EH (cell line): ENCODE measurements around the gene TKT.
"Not testable (repeated sequence)": the region's sequence is repeated elsewhere in the genome, so short reads cannot be mapped to it uniquely, and the experiment has no call there.

ENCODE experiments used
- DNase-seq: peaks from one replicate; pipeline ENCODE4 v3.0.0-alpha.2; 2015; ENCODE audit warnings: low read depth

The TKT gene, protein sequence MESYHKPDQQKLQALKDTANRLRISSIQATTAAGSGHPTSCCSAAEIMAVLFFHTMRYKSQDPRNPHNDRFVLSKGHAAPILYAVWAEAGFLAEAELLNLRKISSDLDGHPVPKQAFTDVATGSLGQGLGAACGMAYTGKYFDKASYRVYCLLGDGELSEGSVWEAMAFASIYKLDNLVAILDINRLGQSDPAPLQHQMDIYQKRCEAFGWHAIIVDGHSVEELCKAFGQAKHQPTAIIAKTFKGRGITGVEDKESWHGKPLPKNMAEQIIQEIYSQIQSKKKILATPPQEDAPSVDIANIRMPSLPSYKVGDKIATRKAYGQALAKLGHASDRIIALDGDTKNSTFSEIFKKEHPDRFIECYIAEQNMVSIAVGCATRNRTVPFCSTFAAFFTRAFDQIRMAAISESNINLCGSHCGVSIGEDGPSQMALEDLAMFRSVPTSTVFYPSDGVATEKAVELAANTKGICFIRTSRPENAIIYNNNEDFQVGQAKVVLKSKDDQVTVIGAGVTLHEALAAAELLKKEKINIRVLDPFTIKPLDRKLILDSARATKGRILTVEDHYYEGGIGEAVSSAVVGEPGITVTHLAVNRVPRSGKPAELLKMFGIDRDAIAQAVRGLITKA

DNA sequence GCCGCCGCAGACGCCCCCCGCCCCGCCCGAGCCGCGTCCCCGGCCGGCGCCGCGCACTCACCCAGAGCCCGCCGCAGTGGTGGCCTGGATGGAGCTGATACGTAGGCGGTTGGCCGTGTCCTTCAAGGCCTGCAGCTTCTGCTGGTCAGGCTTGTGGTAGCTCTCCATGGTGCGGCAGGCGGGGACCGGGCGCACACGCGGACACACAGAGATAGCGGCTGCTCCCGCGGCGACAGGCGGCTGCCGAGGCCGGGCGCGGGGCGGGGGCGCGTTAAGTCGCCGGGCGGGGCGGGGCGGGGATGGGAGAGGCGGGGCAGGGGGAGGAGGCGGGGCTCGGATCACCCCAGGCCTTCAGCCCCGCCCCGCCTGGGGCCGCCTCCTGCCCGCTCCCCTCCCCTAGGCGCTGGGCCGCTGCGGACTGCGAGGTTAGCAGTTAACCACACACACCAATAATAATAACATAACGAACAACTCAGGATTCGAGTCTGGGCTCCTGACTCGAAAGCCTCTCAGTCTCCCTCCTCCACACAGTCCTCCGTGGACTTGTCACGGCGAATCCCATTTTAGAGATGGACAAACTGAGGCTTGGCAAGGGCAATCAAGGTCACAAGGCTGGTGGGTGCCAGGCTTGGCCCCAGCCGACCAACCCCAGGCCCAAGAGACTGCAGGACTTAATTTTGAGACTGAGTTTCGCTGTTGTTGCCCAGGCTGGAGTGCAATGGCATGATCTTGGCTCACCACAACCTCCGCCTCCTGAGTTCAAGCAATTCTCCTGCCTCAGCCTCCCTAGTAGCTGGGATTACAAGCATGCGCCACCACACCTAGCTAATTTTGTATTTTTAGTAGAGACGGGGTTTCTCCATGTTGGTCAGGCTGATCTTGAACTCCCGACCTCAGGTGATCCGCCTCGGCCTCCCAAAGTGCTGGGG is at the start of gene TKT:
TKT (minus strand) TSS at position 248 of the 929 bp plus-strand sequence; CDS start at position 168, 80 bp downstream.
- peak; percentile 90 for DNase-seq

DNA sequence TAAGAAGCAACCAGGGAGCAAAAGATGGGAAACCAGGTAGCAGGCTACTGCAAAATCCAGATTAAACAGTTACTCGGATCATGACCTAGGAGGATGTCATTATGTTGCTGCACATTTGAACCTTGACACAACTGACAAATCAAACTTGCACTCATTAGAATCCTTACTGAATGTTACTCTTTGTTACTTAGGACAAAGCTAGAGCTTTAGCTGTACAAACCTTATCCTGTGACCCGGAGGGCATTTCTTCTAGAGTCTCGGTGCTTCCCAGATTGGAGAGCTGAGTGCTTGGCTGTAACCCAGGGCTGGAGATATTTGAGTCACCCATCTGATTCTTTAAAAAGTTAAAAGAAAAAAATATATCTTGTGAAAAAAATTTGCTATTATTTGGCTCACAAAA is 48.1 kb upstream of the TKT start:
- no peak for DNase-seq

DNA sequence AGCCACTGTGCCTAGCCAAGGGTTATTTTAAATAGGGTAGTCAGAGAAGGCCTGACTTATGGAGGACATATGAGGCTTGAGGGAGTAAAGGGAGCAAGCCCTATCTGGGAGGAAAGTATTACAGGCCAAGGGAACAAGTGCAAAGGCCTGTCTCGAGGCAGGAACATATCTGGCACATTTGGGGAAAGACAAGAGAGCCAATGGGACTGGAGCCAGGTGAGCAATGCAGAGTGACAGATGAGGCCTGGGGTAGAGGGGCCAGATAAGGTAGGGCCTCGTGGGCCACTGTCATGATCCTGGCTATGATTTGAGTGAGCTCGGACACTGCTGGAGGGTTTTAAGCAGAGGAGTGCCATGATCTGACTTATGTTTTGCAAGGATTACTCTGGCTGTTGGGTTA is 47.7 kb upstream of the TKT start:
- no peak for DNase-seq

DNA sequence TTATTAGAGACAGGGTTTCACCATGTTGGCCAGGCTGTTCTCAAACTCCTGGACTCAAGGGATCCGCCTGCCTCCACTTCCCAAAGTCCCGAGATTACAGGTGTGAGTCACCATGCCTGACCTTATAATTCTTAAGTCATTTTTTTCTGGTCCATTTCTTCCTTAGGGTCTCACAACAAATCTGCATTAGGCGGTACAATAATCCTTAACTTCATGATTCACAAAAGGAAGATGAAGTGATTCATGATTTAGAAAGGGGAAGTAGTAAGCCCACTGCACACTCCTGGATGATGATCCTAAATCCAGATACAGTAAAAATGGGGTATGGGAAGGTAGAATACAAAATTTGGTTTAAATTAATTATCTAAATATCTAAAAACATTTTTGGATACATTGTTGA is 45.0 kb upstream of the TKT start:
- DNase-seq = no peak

DNA sequence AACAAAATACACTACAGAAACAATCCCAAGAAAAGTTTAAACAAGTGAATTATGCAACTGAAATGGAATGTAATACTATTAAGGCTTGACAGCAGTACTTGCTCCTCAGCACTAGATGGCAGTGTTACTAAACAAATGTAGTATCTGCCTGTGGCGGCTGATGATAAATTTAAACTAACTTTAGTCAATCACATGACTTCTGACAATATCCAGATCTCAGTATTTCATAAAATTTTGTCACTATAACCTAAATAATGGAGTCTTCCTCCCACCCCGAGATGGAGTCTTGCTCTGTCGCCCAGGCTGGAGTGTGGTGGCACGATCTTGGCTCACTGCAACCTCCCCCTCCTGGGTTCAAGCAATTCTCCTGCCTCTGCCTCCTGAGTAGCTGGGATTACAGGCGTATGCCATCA is 43.8 kb upstream of the TKT start:
- DNase-seq = peak; percentile 69

DNA sequence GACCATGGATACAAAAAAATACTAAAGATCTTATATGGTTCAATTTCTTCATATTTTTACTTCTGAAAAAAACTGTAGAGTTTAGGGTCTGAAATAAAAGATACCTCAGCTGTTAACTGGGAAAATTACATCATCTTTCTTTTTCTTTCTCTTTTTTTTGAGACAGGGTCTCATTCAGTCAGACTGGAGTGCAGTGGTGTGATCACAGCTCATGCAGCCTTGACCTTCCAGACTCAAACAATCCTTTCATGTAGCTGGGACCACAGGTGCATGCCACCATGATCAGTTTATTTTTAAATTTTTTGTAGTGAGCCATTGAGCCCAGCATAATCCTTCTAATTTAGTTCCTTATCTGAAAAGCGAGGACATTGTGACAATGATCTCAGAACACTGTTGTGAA is 39.6 kb upstream of the TKT start:
- no peak for DNase-seq

DNA sequence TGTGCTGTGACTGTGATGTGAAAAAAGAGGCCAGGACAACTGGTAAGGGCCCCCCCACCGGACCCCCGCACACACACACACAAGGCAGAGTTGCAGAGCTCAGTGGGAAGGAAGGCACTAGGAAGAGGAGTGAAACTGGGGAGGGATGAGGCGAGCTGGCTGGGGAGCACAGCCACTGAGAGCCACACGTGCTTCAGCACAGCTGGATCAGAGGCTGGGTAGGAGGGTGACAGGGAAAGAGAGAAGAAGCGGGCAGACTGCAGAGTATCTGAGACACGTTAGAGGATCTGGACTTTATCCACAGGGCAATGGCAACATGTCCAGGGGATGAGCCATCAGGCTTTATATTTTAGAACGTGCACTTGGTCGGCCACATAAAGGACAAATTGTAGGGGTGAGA is 38.0 kb upstream of the TKT start:
- no peak for DNase-seq

DNA sequence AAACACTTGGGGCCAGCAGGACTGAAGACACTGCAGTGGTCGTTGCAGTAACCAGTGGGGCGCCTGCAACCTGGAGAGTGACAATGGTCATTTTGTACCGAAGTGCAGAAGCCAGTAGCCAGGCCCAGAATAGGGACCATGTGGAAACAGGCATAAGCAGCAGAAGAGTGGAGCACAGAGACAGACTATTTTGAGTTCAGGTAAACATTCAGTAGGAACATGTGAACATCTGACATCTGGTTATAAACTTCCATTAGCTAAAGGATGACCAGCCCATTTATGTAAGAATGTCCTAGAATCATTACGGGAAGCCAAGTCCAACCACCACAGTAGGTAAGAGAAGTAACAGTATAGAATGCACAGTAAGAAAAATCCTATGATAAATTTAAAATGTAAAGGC is 32.4 kb upstream of the TKT start:
- DNase-seq = no peak

DNA sequence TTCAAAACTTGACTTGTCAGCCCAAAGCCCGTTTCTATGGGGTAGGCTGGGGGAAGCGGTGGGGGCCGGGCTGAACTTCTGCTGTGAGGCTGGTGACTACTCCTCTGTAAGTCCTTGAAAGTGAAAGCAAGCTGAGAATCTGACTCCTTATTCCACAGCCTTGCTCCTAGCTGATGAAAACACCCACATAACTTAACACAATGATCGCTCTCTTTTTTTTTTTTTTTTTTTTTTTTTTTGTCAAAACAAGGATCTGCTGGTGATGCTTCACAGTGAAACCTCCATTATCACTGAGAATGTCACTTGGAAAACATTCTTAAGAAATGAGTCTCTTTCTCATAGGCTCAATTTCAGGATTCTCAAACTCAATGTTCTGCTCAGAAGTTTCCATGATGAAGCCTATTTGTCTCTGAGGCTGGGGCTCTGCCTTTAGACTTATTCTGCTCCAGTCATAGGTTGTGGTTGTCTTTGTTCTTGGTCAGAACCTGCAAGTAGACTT is 31.4 kb upstream of the TKT start:
- peak; percentile 80 for DNase-seq

DNA sequence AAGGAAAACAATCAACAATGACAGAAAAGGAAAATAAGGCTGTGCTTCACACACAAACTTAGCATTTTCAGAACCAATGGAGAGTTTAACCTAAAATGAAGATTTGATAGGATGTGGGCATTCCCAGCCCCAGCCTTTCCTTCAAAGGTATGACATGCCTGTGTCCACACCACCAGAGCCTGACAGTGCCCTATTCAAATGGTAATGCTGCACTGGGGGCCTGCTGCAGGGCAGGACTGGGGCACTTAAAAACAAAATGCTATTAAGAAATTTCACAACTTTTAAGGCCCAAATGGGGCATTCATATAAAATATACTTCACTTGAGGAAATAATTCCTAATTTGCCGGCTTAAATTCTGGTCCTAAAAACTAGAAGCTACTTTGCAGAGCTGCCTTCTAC is 30.9 kb upstream of the TKT start:
- DNase-seq = no peak

DNA sequence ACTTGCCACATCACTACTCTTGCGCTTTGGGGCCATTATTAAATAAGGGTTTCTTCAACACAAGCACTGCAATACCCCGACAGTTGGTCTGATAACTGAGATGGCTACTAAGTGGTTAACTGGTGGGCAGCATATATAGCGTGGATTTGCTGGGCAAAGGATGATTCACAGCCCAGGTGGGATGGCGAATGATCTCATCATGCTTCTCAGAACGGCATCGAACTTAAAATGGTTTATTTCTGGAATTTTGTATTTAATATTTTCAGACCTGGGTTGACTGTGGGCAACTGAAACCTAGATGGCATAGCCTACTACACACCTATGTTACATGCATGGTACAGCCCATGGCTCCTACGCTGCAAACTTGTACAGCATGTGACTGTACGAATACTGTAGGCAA is 26.8 kb upstream of the TKT start:
- no peak for DNase-seq

DNA sequence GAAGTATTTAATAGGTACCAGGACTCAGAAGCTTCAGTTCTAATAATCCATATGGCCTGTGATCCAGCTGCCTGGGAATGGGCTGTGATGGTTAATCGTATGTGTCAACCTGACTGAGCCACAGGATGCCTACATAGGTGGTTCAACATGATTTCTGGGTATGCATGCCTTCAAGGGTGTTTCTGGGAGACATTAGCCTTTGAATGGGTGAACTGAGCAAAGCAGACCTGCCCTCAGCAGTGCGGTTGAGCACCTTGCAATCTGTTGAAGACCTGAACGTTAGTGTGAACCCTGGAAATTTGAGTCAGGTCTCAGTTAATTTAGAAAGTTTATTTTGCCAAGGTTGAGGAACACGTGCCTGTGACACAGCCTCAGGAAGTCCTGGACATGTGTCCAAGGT is 22.8 kb upstream of the TKT start:
- DNase-seq = no peak

DNA sequence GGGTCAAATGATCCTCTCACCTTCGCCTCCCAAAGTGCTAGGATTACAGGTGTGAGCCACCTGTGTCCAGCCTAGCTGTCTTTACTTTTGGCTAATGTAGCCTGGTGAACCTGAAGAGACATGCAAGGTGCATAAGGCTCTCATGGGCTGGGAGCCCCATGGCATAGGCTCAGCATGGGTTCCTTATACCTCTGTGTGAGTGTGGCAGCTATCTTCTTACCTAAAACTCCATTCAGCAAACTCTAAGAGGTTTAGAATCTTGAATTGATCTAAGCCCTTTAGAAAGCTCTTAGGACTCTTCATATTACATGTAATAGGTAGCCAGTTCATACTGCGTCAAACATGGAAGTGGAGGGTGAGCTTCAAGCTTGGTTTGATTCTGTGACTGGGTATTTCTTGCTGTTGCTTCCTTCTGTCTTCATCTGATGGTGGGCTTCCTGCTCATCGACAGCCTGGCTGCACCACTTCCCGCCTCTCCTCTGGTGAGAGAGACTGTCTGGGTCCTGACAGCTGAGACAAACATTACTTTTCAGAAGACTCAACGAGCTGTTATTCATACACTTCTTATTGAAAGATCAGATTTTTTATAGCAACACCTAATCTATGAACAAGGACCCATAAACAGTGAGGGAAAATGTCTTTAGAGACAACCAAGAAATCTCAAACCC is 19.2 kb upstream of the TKT start:
- no peak for DNase-seq

DNA sequence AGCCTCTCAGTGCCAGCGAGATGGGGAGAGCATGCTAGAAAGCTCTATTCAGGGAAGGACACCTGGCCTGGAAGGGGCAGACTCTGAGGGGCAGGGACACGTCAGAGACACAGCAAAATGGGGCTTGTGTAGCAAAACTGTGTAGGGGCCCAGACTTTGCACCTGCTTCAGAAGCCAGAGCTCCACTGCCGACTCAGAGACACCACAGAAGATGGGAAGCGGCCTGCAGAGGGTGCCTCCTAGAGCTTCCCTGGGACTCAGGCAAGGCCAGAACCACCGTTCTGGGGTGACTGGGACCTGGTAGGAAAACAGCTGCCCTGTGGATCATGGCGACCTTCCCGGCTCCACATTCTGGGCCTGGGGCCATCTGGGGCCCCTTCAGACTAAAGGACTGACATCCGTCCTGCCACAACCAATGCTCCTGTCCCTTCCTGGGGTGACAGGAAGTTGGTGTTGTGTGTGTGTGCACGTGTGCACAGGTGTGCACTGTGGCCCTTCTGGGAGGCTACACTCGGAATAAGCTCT is 17.4 kb upstream of the TKT start:
- no peak for DNase-seq

DNA sequence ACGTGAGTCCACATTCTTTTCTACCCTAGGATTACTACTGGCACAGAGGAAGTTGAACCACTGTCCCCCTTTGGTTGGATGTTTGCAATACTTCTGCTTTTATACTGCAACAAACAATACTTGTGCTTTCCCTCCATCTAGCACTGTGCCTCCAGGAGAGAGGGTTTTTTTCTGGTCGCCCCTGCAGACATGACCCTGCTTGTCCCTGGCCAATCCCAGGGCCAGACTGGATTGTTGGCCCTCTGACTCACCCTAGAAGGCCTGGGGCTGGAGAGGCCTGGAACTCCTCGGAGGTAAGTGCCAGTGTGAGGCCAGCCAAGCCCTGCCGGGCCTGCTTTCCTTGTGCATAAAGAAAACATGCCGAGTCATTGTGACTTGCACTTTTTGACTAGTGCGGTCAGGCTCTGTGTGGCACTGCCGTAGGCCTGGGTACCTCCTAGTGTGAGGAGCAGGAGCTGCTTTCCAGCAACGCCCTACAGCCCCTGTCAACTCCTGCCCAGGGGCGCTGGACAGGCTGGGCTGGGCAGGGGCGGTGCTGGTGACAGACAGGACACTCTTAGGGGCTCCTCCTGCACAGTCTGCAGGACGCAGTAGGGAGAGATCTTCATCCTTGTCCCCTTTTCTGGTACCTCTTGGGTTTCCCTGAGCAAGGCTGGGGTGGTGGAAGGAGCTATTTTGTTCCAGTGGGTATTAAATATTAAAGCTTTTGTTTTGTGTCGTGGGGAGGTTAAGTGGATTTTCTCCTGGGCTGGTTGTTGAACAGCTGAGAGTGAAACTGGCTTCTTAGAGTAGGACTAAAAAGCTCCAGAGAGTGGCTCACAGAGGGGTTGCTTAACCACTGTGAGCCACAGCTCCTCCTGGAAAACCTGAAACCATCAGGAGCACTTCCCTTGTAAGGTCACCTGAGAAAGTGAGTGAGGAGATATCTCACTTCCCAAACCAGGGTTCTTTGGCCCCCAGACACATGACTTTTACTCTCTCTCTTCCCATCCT is 14.4 kb upstream of the TKT start:
- DNase-seq = peak; percentile 100

DNA sequence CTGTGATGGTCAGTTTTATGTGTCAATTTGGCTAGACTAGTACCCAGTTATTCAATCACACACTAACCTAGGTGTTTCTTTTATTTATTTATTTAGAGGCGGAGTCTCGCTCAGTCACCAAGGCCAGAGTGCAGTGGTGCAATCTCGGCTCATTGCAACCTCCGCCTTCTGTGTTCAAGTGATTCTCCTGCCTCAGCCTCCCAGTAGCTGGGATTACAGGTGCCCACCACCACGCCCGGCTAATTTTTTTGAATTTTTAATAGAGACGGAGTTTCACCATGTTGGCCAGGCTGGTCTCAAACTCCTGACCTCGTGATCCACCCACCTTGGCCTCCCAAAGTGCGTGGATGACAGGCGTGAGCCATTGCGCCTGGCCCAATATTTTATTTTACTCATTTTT is 13.4 kb upstream of the TKT start:
- DNase-seq = not testable (repeated sequence)

DNA sequence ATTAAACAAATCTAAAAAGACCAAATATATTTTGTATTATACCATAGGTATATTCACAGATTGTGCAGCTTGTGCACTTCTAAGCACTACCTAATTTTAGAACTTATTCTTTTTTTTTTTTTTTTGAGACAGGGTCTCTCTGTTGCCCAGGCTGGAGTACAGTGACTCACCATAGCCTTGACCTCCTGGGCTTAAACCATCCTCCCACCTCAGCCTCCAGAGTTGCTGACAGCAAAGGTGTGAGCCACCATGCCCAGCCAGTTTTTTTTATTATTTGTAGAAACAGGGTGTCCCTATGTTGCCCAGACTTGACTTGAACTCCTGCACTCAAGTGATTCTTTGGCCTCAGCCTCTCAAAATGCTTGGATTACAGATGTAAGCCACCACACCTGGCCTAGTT is 11.9 kb upstream of the TKT start:
- DNase-seq = no peak

DNA sequence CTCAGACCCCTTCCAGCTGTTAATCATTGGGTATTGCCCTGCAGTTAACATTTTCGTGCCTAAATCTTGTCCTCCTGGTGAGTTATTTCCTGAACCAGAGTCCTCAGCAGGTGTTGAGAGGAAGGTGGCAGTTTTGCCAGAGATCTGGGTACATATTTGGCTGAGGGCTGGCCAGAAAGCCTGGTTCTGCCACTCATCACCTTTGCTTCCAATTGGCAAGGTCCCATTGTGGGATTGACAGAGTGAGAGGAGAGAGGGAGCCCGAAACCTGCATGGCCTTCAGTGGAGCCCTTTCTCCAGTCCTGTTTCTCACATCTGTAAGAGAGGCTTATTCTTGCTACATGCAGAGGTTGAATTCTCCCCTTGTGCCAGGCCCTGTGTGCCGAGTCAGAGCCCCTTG is 8.9 kb upstream of the TKT start:
- DNase-seq = no peak

DNA sequence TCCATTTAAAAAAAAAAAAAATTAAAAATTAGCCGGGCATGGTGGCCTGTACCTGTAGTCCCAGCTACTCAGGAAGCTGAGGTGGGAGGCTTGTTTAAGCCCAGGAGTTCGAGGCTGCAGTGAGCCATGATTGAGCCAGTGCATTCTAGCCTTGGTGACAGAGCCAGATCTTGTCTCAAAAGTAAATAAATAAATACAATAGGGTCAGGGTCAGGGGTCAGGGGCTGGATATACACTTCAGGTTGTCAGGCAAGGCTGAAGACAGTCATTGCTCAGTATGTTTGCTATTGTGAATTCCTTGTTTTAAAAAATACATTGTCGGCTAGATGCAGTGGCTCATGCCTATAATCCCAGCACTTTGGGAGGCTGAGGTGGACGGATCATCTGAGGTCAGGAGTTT is 8.1 kb upstream of the TKT start:
- no peak for DNase-seq

DNA sequence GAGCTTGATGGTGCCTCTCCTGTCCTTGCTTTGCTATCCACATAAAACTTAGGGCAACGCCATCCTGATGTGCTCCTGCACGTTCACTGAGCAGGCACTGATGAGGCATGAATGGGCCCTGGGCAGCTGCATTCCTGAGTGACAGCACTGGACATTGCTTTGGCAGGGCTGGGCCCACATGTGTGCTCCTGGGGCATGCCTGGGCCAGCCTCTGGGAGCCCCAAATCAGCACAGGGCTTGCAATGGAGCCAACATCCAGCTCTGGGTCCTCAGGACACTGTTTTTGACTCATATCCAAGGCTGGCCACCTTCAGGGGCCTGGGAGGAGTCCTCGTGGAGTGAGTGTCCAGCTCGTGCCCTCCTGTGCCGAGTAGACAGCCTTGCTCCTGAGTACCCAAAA is 5.9 kb upstream of the TKT start:
- peak; percentile 18 for DNase-seq
